SJCRH30 (cell line): ENCODE data around the gene MAGI2. TPM values are rescaled to one million over a fixed set of nuclear protein-coding genes. Genes with fewer than 3 reads are reported as not detected.
A peak's percentile ranks its signal among the peaks of the same experiment; 100 is the strongest.

ENCODE experiments used
- DNase-seq, 2 experiments: peaks; one replicate each; pipeline ENCODE4 v3.0.0-alpha.2; 2015 to 2020
- H3K27ac ChIP-seq: fragments of 250-450 bp; sonication (Bioruptor Pico); 2 replicates; pipeline ENCODE4 v1.5.1; 2020; ENCODE audit warnings: mild to moderate bottlenecking, moderate library complexity
- H3K27me3 ChIP-seq: fragments of 250-450 bp; sonication (Bioruptor Pico); 2 replicates; pipeline ENCODE4 v1.5.1; 2020; ENCODE audit warnings: mild to moderate bottlenecking, moderate library complexity
- H3K36me3 ChIP-seq: fragments of 250-450 bp; sonication (Bioruptor Pico); 2 replicates; pipeline ENCODE4 v1.5.1; 2020; ENCODE audit warnings: mild to moderate bottlenecking, moderate library complexity
- H3K4me1 ChIP-seq: fragments of 250-450 bp; sonication (Bioruptor Pico); 2 replicates; pipeline ENCODE4 v1.5.1; 2020; ENCODE audit warnings: mild to moderate bottlenecking, moderate library complexity
- H3K4me3 ChIP-seq: fragments of 250-450 bp; sonication (Bioruptor Pico); 2 replicates; pipeline ENCODE4 v1.5.1; 2020; ENCODE audit warnings: mild to moderate bottlenecking, moderate library complexity
- H3K9me3 ChIP-seq: fragments of 250-450 bp; sonication (Bioruptor Pico); replicated peaks from 2 replicates; pipeline ENCODE4 v1.5.1; 2020; ENCODE audit warnings: mild to moderate bottlenecking, moderate library complexity
- total RNA-seq: library from RNA; depleted of rRNA; stranded (reverse); fragments of >200 nt; shearing (Covaris generic); gene quantifications from 2 replicates; pipeline ENCODE4 v1.2.3, GENCODE V29; 2014

MAGI2 gene
- total RNA-seq, 1 experiment from 2014 or later, result 2.4 TPM

DNA sequence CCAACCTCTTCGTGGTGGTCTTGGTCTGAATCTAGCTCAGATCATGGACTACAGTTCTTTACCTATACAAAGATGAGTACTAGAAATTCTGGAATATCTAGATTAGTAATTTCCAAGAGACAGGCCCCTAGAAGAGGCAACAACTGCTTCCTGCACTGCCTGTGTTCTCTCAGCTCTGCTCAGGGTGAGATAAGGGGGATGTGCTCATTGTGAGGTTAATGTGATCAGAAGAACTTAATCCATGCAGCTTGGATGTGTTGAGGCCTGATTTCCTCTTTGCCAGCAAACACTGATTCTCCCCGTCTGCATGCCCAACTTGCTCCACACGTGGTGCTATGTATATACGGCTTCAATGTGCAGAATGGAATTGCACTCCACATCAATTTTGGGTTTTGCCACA lies 1386.9 kb downstream of the MAGI2 start:
- H3K4me1 ChIP-seq, result no peaks in the 10 kb centered on the region
- no peak for DNase-seq
- H3K4me3 ChIP-seq, result no peak overlapping the region
- H3K9me3 ChIP-seq, result 0 out of 2 replicates have a peak, but pooled peaks cover 3% of the 10 kb centered on the region
- H3K27ac ChIP-seq, result no peak overlapping the region
- no peaks in the 10 kb centered on the region for H3K36me3 ChIP-seq
- no peaks in the 10 kb centered on the region for H3K27me3 ChIP-seq

DNA sequence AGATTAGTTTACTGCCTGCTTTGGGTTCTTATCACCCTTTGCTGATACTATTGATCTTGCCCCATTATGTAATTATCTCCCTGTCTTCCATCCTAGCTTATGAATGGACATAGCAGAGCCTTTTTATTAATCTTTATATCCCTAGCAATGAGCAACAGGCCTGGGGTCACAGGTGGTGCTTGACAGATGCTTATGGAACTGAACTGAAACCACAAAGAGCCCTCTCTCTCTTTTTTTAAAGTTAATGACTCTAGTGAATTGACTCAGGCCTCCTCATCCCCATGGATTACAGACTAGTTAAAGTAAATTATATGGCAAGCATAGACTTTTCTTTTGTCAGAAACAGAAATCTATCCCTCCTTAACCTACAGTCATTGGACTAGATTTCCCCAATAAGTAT lies 1389.7 kb downstream of the MAGI2 start:
- DNase-seq, result peak in 1 of 2 experiments; percentile 25
- no peaks in the 10 kb centered on the region for H3K27me3 ChIP-seq
- H3K9me3 ChIP-seq, result peaks cover 3% of the 10 kb centered on the region; the same call in 1 of the 2 replicates
- H3K4me3 ChIP-seq, result no peak overlapping the region
- no peaks in the 10 kb centered on the region for H3K36me3 ChIP-seq
- no peaks in the 10 kb centered on the region; the same call in 1 of the 2 replicates for H3K4me1 ChIP-seq
- no peak overlapping the region for H3K27ac ChIP-seq

GRCh38 chr7:78062214-78062613 lies 1391.3 kb downstream of the MAGI2 start:
- no peaks in the 10 kb centered on the region; the same call in 1 of the 2 replicates for H3K9me3 ChIP-seq
- DNase-seq, result no peak
- H3K4me1 ChIP-seq, result no peaks in the 10 kb centered on the region; the same call in 1 of the 2 replicates
- H3K27ac ChIP-seq, result no peak overlapping the region
- H3K27me3 ChIP-seq, result no peaks in the 10 kb centered on the region
- H3K36me3 ChIP-seq, result no peaks in the 10 kb centered on the region
- no peak overlapping the region for H3K4me3 ChIP-seq

DNA sequence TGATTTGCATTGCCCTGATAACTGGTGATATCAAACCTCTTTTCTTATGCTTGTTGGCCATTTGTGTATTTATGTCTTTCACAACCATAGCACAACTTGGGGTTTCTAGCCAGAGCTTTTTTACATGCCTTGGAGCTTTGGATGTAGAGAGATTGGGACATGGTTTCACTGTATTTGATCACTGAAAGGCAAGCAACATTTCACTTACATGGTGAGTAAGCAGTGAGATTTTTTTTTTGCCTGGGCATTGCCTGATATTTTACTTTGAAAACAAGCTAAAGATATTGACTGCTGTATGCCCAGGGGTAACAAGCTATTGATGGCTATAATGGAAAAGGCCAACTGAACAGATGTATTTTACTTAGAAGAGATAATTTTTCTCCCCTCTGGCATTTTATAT lies 1395.9 kb downstream of the MAGI2 start:
- H3K27me3 ChIP-seq, result no peaks in the 10 kb centered on the region
- no peak overlapping the region for H3K27ac ChIP-seq
- no peak for DNase-seq
- no peaks in the 10 kb centered on the region; the same call in 1 of the 2 replicates for H3K9me3 ChIP-seq
- no peaks in the 10 kb centered on the region; the same call in 1 of the 2 replicates for H3K4me1 ChIP-seq
- no peak overlapping the region for H3K4me3 ChIP-seq
- H3K36me3 ChIP-seq, result no peaks in the 10 kb centered on the region; the same call in 1 of the 2 replicates

- H3K27ac ChIP-seq, result no peak overlapping the region
- no peak for DNase-seq
- no peaks in the 10 kb centered on the region for H3K27me3 ChIP-seq
- peaks cover 3% of the 10 kb centered on the region; the same call in 1 of the 2 replicates for H3K4me1 ChIP-seq
- H3K4me3 ChIP-seq, result no peak overlapping the region
- no peaks in the 10 kb centered on the region; the same call in 1 of the 2 replicates for H3K9me3 ChIP-seq
- no peaks in the 10 kb centered on the region; the same call in 1 of the 2 replicates for H3K36me3 ChIP-seq
Observed at GRCh38 chr7:78055599-78055998, 1397.9 kb downstream of the MAGI2 start.

- Histone ChIP-seq H3K4me3 (no peak overlapping the region), H3K36me3 (no peaks in the 10 kb centered on the region; the same call in 1 of the 2 replicates), H3K27me3 (no peaks in the 10 kb centered on the region), H3K27ac (no peak overlapping the region), H3K9me3 (no peaks in the 10 kb centered on the region; the same call in 1 of the 2 replicates), H3K4me1 (peaks cover 3% of the 10 kb centered on the region; the same call in 1 of the 2 replicates)
- no peak for DNase-seq
Observed at GRCh38 chr7:78055001-78055573, 1398.4 kb downstream of the MAGI2 start.

- H3K4me1 ChIP-seq, result peaks cover 3% of the 10 kb centered on the region; the same call in 1 of the 2 replicates
- no peaks in the 10 kb centered on the region for H3K27me3 ChIP-seq
- peak overlapping the region; percentile 3; the same call in 1 of the 2 replicates for H3K4me3 ChIP-seq
- peak; percentile 74 to 82 for DNase-seq
- no peaks in the 10 kb centered on the region; the same call in 1 of the 2 replicates for H3K36me3 ChIP-seq
- no peaks in the 10 kb centered on the region for H3K9me3 ChIP-seq
- no peak overlapping the region for H3K27ac ChIP-seq
Observed at GRCh38 chr7:78052112-78052511, 1401.4 kb downstream of the MAGI2 start.

DNA sequence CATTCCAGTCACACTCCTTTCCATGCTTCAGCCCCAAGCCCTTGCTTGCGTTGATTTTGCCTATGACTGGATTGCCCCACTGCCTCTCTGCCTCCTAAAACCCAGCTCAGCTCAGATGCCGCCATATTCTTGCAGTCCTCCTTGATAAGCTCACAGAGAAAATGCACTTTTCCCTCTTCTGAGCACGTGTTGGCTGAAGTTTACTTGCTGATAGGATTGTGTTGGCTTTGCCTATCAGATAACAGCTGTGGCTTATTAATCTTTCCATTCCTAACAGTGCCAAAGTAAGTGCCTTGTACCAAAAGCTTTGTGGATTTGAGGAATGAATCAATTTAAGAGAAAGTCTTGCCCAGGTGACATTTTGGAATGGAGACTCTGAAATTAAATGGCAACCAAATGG lies 1405.7 kb downstream of the MAGI2 start:
- no peak for DNase-seq
- Histone ChIP-seq H3K27me3 (no peaks in the 10 kb centered on the region), H3K4me3 (no peak overlapping the region), H3K9me3 (no peaks in the 10 kb centered on the region), H3K36me3 (no peaks in the 10 kb centered on the region; the same call in 1 of the 2 replicates), H3K27ac (no peak overlapping the region), H3K4me1 (peaks cover 3% of the 10 kb centered on the region; the same call in 1 of the 2 replicates)

- no peaks in the 10 kb centered on the region; the same call in 1 of the 2 replicates for H3K9me3 ChIP-seq
Observed at GRCh38 chr7:78043159-78043558, 1410.3 kb downstream of the MAGI2 start.

GRCh38 chr7:78041423-78041822 lies 1412.0 kb downstream of the MAGI2 start:
- Histone ChIP-seq H3K9me3 (no peaks in the 10 kb centered on the region; the same call in 1 of the 2 replicates), H3K4me3 (no peak overlapping the region), H3K36me3 (no peaks in the 10 kb centered on the region), H3K27ac (no peak overlapping the region), H3K4me1 (no peaks in the 10 kb centered on the region), H3K27me3 (no peaks in the 10 kb centered on the region; the same call in 1 of the 2 replicates)
- no peak for DNase-seq

More at GRCh38 chr7:78043159-78043558, 1410.3 kb downstream of the MAGI2 start:
- Histone ChIP-seq H3K27me3 (no peaks in the 10 kb centered on the region; the same call in 1 of the 2 replicates), H3K4me3 (no peak overlapping the region), H3K36me3 (no peaks in the 10 kb centered on the region), H3K4me1 (no peaks in the 10 kb centered on the region), H3K27ac (no peak overlapping the region)
- DNase-seq, result no peak

DNA sequence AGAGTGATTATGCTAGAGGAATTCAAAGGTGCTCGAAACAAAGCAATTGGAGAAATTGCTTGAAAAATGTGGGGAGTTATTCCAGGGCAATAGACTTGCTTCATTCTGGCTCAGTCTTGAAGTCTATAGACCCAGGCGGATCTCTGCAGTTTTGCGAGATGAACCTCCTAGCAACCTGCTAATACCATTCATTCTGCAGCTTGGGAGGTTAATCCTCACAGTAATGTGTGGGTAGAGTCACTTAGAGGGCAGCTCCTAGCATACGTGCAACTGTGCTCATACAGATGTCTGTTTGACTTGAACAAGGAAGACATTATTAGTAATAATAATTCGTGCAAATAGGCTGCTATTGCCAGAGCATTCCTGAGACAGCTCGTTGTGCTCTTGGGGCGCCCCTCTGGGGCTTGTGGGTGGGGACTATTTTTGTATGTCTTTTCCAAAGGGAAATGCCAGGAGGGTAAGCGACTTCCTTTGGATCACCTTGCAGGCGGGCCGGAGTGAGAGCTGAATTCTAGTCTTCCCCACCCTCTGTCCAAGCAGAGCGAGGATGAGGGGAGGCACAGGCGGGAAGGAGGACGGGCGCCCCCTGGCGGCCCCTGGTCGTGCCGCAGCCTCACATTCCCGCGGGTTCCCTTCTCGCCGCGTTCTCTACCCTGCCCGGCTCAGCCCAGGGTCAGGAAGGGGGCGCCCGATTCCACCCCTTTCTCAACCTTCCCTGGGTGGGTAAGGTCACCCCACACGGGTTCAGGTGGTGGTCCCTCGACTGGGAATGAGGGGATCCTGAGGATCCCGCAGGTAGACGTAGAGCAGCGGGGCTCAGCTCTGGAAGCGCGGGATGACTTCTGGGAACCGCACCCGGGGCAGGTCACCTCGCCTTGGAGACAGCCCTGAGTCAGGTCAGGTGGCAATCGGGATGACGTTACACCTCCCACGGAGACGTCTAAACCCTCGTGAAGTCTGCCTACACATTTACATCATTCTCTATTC lies 1413.4 kb downstream of the MAGI2 start:
- Histone ChIP-seq H3K4me3 (no peak overlapping the region), H3K4me1 (no peaks in the 10 kb centered on the region), H3K27me3 (no peaks in the 10 kb centered on the region; the same call in 1 of the 2 replicates), H3K36me3 (no peaks in the 10 kb centered on the region), H3K9me3 (no peaks in the 10 kb centered on the region; the same call in 1 of the 2 replicates), H3K27ac (no peak overlapping the region)
- no peak for DNase-seq

- Histone ChIP-seq H3K27me3 (no peaks in the 10 kb centered on the region; the same call in 1 of the 2 replicates), H3K36me3 (no peaks in the 10 kb centered on the region), H3K27ac (no peak overlapping the region), H3K4me3 (no peak overlapping the region), H3K4me1 (no peaks in the 10 kb centered on the region), H3K9me3 (no peaks in the 10 kb centered on the region; the same call in 1 of the 2 replicates)
- no peak for DNase-seq
Observed at GRCh38 chr7:78038465-78039080, 1414.9 kb downstream of the MAGI2 start.

DNA sequence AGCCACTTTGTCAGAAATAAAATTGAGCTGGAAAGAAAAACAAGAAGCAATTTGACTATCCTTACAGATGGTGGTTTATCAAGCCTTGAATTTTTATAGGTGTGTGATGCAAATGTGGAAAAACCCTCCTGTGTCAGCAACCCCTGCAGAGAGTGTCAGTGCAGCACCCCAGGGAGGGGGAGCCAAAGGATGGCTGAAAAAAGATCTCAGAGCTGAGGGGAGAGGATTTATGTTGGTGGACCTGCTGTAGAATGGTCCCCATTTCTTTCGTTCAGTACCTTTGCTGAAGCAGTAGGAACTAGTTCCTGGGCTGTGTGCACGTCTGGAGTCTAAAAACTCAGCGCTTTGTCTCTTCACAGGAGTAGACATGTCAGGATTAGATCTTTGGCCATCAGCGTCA lies 1415.9 kb downstream of the MAGI2 start:
- no peak for DNase-seq
- Histone ChIP-seq H3K9me3 (no peaks in the 10 kb centered on the region; the same call in 1 of the 2 replicates), H3K4me3 (no peak overlapping the region), H3K27me3 (no peaks in the 10 kb centered on the region; the same call in 1 of the 2 replicates), H3K4me1 (no peaks in the 10 kb centered on the region), H3K36me3 (no peaks in the 10 kb centered on the region), H3K27ac (no peak overlapping the region)

- no peak overlapping the region for H3K27ac ChIP-seq
- H3K36me3 ChIP-seq, result no peaks in the 10 kb centered on the region
- no peaks in the 10 kb centered on the region for H3K27me3 ChIP-seq
- no peak for DNase-seq
- no peak overlapping the region for H3K4me3 ChIP-seq
- no peaks in the 10 kb centered on the region for H3K4me1 ChIP-seq
- no peaks in the 10 kb centered on the region for H3K9me3 ChIP-seq
Observed at GRCh38 chr7:78033410-78033809, 1420.1 kb downstream of the MAGI2 start.
